GM21390 (cell line): ENCODE data around the gene PLS3.
"Not testable (repeated sequence)": the region's sequence is repeated elsewhere in the genome, so short reads cannot be mapped to it uniquely, and the experiment has no call there.

Experiments
- ATAC-seq: cut with Tn5 transposase; IDR thresholded peaks from one replicate; pipeline ENCODE4 v1.9.1; 2021; ENCODE audit not compliant: unreplicated experiment

The PLS3 gene

GRCh38 chrX:115560978-115561604 lies at the start of gene PLS3:
TSS of gene PLS3 (plus strand) at chrX:115561174. CDS start at chrX:115610251, 49,077 bp downstream.
- ATAC-seq = no peak

- no peak for ATAC-seq
These were observed 42.9 kb upstream of the PLS3 start for GRCh38 chrX:115518113-115518512.

GRCh38 chrX:115521741-115522140 lies 39.2 kb upstream of the PLS3 start:
- ATAC-seq = no peak

- ATAC-seq = no peak
These were observed 38.0 kb upstream of the PLS3 start for GRCh38 chrX:115522952-115523351.

GRCh38 chrX:115525486-115525885 lies 35.5 kb upstream of the PLS3 start:
- no peak for ATAC-seq

GRCh38 chrX:115531818-115532403 lies 29.1 kb upstream of the PLS3 start:
- ATAC-seq = no peak

- ATAC-seq = no peak
These were observed 27.5 kb upstream of the PLS3 start for GRCh38 chrX:115533485-115533884.

- ATAC-seq = no peak
These were observed 26.6 kb upstream of the PLS3 start for GRCh38 chrX:115534383-115534782.

GRCh38 chrX:115535421-115535820 lies 25.6 kb upstream of the PLS3 start:
- no peak for ATAC-seq

GRCh38 chrX:115535844-115536243 lies 25.1 kb upstream of the PLS3 start:
- no peak for ATAC-seq

GRCh38 chrX:115539841-115540240 lies 21.1 kb upstream of the PLS3 start:
- ATAC-seq = no peak

GRCh38 chrX:115541045-115541444 lies 19.9 kb upstream of the PLS3 start:
- not testable (repeated sequence) for ATAC-seq

- no peak for ATAC-seq
These were observed 13.5 kb upstream of the PLS3 start for GRCh38 chrX:115547448-115547847.

- ATAC-seq = no peak
These were observed 12.0 kb upstream of the PLS3 start for GRCh38 chrX:115549008-115549407.

- no peak for ATAC-seq
These were observed 7.8 kb upstream of the PLS3 start for GRCh38 chrX:115553171-115553570.

GRCh38 chrX:115559672-115560071 lies 1.3 kb upstream of the PLS3 start:
- no peak for ATAC-seq

GRCh38 chrX:115560211-115560977 lies 580 bp upstream of the PLS3 start:
- ATAC-seq = no peak

- no peak for ATAC-seq
These were observed 868 bp downstream of the PLS3 start for GRCh38 chrX:115561605-115562479.

- no peak for ATAC-seq
These were observed 1.5 kb downstream of the PLS3 start for GRCh38 chrX:115562480-115562847.

GRCh38 chrX:115563633-115564162 lies 2.7 kb downstream of the PLS3 start:
- no peak for ATAC-seq

GRCh38 chrX:115564243-115564642 lies 3.3 kb downstream of the PLS3 start:
- ATAC-seq = no peak
